ENCODE data around the gene DEFB129.

- TF ChIP-seq, protein P1, sequence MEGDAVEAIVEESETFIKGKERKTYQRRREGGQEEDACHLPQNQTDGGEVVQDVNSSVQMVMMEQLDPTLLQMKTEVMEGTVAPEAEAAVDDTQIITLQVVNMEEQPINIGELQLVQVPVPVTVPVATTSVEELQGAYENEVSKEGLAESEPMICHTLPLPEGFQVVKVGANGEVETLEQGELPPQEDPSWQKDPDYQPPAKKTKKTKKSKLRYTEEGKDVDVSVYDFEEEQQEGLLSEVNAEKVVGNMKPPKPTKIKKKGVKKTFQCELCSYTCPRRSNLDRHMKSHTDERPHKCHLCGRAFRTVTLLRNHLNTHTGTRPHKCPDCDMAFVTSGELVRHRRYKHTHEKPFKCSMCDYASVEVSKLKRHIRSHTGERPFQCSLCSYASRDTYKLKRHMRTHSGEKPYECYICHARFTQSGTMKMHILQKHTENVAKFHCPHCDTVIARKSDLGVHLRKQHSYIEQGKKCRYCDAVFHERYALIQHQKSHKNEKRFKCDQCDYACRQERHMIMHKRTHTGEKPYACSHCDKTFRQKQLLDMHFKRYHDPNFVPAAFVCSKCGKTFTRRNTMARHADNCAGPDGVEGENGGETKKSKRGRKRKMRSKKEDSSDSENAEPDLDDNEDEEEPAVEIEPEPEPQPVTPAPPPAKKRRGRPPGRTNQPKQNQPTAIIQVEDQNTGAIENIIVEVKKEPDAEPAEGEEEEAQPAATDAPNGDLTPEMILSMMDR (IDR thresholded peaks at IDR 0.05) = no peak
- no peak for TF ChIP-seq POLR2A (IDR thresholded peaks at IDR 0.05)
- TF ChIP-seq EP300 (IDR thresholded peaks at IDR 0.05) = no peak
These were observed 42.8 kb upstream of the DEFB129 start for GRCh38 chr20:184288-184687.

Data from ovary (tissue), 3 donors.